Right atrium auricular region (tissue), 2 donors: ENCODE data around the gene ZNF485. TPM values are rescaled to one million over a fixed set of nuclear protein-coding genes. Genes with fewer than 3 reads are reported as not detected.

Source experiments
- DNase-seq: peaks from one replicate; pipeline ENCODE4 v3.0.0-alpha.2; 2019; ENCODE audit warnings: low spot score
- H3K27ac ChIP-seq, 2 donors: fragments of 200-600 bp; sonication (generic); 1 replicate in 1 of 2; 2 replicates in 1 of 2; pipeline ENCODE4 v1.5.1; 2016 to 2019
- H3K27me3 ChIP-seq, 2 donors: fragments of 200-600 bp; sonication (generic); one replicate each; pipeline versions ENCODE4 v1.5.1 to v1.6.0; 2017 to 2019
- H3K36me3 ChIP-seq: fragments of 200-600 bp; sonication (generic); one replicate; pipeline ENCODE4 v1.5.1; 2016
- H3K4me1 ChIP-seq, 2 donors: fragments of 200-600 bp; sonication (generic); one replicate each; pipeline versions ENCODE4 v1.5.1 to v1.6.0; 2017 to 2019
- H3K4me3 ChIP-seq, 2 donors: fragments of 200-600 bp; sonication (generic); 1 replicate in 1 of 2; 2 replicates in 1 of 2; pipeline ENCODE4 v1.5.1; 2017 to 2019; ENCODE audit warnings: mild to moderate bottlenecking in 1 of 2, moderate library complexity in 1 of 2
- H3K9me3 ChIP-seq, 2 donors: fragments of 200-600 bp; sonication (generic); one replicate each; pipeline ENCODE4 v1.5.1; 2019
- total RNA-seq, 2 donors: library from RNA; depleted of rRNA; stranded (reverse); fragments of >200 nt; gene quantifications; one replicate each; pipeline ENCODE4 v1.1.0, GENCODE V29; 2016
- TF ChIP-seq, protein P1 (sequence below), 2 donors: fragments of 200-600 bp; sonication (generic); IDR thresholded peaks; one replicate each; pipeline ENCODE4 v1.5.1; 2019; ENCODE audit warnings: antibody characterized with exemption in 2 of 2

The ZNF485 gene
- total RNA-seq, 2 donors from 2014 or later, result 0.98 to 1.1 TPM

DNA sequence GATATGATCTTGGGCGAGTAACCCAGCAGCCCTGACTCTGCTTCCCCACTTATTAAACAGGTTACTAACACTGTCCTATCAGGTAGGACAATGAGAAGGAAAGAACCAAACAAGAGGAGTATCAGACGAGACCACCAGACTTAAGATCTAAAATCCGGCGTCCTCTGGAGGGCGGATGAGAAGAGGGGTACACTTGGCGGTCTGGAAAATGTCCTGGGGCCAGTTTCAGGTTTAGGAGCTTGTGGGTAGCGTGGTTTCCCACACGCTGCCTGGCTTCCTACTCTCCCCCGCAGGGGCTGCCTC, 41.8 kb downstream of the ZNF485 start:
- DNase-seq, result no peak
- H3K27me3 ChIP-seq, result no peaks in the 10 kb centered on the region
- TF ChIP-seq, protein P1, sequence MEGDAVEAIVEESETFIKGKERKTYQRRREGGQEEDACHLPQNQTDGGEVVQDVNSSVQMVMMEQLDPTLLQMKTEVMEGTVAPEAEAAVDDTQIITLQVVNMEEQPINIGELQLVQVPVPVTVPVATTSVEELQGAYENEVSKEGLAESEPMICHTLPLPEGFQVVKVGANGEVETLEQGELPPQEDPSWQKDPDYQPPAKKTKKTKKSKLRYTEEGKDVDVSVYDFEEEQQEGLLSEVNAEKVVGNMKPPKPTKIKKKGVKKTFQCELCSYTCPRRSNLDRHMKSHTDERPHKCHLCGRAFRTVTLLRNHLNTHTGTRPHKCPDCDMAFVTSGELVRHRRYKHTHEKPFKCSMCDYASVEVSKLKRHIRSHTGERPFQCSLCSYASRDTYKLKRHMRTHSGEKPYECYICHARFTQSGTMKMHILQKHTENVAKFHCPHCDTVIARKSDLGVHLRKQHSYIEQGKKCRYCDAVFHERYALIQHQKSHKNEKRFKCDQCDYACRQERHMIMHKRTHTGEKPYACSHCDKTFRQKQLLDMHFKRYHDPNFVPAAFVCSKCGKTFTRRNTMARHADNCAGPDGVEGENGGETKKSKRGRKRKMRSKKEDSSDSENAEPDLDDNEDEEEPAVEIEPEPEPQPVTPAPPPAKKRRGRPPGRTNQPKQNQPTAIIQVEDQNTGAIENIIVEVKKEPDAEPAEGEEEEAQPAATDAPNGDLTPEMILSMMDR (IDR thresholded peaks at IDR 0.05), result no peak
- H3K36me3 ChIP-seq, result peaks cover 32% of the 10 kb centered on the region
- peaks cover 19 to 34% of the 10 kb centered on the region in 2 donors for H3K9me3 ChIP-seq
- H3K27ac ChIP-seq, result peak overlapping the region; percentile 88 to 90
- H3K4me1 ChIP-seq, result peaks cover 0 to 7% of the 10 kb centered on the region in 2 donors
- H3K4me3 ChIP-seq, result peak overlapping the region; percentile 76 to 97

DNA sequence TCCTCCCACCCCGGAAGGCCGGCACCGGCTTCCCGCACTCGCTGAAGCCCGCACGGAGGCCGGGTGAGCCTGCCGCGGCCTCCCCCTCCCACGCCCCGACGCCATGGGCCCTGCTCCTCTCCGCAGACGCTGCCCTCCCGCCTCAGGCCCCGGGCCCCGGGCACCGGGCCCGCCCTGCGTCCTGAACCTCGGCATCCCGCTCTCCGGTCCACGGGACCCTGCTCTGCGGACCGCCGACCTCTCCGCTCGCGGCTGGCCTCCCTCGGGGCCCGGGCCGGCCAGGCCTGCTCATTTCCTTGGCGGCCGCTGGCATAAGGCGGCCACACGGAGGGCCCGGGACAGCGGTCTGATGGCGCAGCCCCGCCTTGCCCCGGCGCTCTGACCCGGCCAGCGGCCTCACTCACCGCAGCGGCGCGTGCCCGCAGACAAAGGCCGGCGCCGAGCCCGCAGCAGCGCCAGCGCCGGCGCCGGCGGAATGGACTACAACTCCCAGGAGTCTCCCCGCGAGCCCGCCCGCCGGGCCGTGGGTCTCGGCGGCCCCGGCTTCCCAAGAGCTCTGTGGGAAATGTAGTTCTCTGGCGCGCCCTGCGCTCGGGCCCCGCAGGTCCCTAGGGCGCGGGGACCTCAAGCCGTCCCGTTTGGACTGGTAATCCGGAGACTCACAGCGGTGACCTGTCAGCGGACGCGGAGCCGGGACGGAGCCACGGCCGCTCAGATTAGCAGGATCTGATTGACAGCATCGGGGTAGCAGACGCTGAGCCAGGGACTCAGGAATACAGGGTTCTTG, 42.4 kb downstream of the ZNF485 start, which contains the start of gene ZNF32:
TSS of gene ZNF32 (minus strand) at position 484 of the 787 bp plus-strand sequence. CDS start 2,748 bp downstream, outside the sequence.
- peaks cover 0 to 7% of the 10 kb centered on the region in 2 donors for H3K4me1 ChIP-seq
- H3K27me3 ChIP-seq, result no peaks in the 10 kb centered on the region
- peaks cover 26% of the 10 kb centered on the region for H3K36me3 ChIP-seq
- peak; percentile 89 for DNase-seq
- H3K27ac ChIP-seq, result peak within 1 kb of the TSS; percentile 88 to 90
- peaks cover 14 to 28% of the 10 kb centered on the region in 2 donors for H3K9me3 ChIP-seq
- TF ChIP-seq, protein P1 (IDR thresholded peaks at IDR 0.05), result peak in 1 of 2 donors; percentile 22
- H3K4me3 ChIP-seq, result peak within 1 kb of the TSS; percentile 76 to 97

DNA sequence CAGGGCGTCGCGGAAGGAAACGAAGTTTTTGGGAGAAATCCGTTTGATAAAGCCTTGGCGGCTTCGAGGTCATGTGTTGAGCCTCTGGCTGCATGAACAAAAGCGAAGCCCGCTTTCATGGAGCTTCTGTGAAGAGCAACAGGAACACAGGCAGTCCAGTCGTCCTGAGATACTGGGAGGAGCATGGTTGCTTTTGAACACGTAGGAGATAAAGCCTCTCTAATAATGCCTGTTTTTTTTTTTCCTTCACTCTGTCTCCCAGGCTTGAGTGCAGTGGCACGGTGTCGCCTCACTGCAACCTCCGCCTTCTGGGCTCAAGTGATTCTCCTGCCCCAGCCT, 42.9 kb downstream of the ZNF485 start:
- H3K4me1 ChIP-seq, result peaks cover 0 to 7% of the 10 kb centered on the region in 2 donors
- peak overlapping the region; percentile 88 to 90 for H3K27ac ChIP-seq
- H3K4me3 ChIP-seq, result peak overlapping the region; percentile 76 to 97
- no peaks in the 10 kb centered on the region for H3K27me3 ChIP-seq
- peaks cover 8 to 23% of the 10 kb centered on the region in 2 donors for H3K9me3 ChIP-seq
- peaks cover 20% of the 10 kb centered on the region for H3K36me3 ChIP-seq
- DNase-seq, result no peak
- TF ChIP-seq, protein P1 (IDR thresholded peaks at IDR 0.05), result no peak

DNA sequence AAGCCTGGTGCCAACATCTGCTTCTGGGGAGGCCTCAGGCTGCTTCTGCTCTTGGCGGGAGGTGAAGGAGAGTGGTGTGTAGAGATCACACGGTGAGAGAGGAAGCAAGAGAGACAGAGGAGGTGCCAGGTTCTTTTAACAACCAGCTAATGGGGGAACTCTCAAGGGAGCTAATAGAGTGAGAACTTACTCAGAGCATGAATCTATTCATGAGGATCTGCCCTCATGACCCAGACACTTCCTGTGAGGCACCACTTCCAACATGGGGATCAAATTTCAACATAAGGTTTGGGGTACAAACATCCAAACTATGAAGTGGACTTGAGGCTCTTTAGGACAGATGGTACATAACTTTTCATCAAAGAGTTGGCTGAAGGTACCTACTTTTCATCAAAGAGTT, 47.5 kb downstream of the ZNF485 start:
- Histone ChIP-seq H3K27ac (no peak overlapping the region), H3K4me3 (no peak overlapping the region), H3K9me3 (no peaks in the 10 kb centered on the region), H3K4me1 (no peaks in the 10 kb centered on the region), H3K36me3 (no peaks in the 10 kb centered on the region), H3K27me3 (no peaks in the 10 kb centered on the region)
- TF ChIP-seq, protein P1 (IDR thresholded peaks at IDR 0.05), result no peak
- DNase-seq, result no peak

DNA sequence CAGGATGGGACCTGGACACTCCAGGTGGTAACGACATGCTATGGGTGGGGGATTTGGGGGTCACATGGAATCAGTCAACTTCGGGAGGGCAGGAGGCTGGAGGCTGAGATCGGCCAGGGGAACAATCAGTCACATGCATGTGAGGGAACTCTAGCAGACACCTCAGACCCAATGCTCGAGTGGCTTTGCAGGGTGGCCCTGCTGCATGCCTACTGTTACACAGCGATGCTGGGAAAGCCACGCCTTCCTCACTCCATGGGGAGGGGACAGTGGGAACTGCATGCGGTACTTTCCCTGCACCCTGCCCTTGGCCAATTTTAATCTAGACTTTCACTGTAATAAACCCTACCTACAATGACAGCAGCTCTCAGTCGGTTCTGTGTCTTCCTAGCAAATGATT, 49.1 kb downstream of the ZNF485 start:
- Histone ChIP-seq H3K4me3 (no peak overlapping the region), H3K36me3 (no peaks in the 10 kb centered on the region), H3K9me3 (no peaks in the 10 kb centered on the region), H3K27me3 (no peaks in the 10 kb centered on the region), H3K4me1 (no peaks in the 10 kb centered on the region), H3K27ac (no peak overlapping the region)
- no peak for DNase-seq
- TF ChIP-seq, protein P1 (IDR thresholded peaks at IDR 0.05), result no peak

DNA sequence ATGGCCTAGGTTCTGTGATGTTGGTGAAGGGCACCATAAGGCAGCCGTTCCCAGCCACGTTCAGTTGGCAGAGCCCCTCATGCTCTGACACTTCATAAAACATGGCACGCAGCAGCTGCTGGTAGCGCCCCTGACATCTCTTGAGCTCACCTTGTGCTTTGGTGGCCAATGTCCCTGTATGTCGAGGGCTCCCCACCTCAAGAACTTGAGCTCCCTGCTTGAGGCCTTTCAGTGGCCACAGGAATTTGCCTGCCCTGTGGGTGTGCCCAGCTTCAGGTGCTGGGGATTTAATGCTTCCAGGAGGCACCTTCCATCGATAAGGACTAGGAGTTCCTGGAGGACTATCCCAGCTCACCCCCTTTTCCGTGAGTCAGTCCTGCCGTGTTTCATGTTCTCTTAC, 52.0 kb downstream of the ZNF485 start:
- no peak for DNase-seq
- Histone ChIP-seq H3K4me3 (no peak overlapping the region), H3K9me3 (no peaks in the 10 kb centered on the region), H3K4me1 (no peaks in the 10 kb centered on the region), H3K27ac (no peak overlapping the region), H3K36me3 (no peaks in the 10 kb centered on the region), H3K27me3 (no peaks in the 10 kb centered on the region)
- TF ChIP-seq, protein P1 (IDR thresholded peaks at IDR 0.05), result no peak
